Measurements from ENCODE around the gene ZAP70. TPM values are rescaled to one million over a fixed set of nuclear protein-coding genes. Genes with fewer than 3 reads are reported as not detected.

Gene ZAP70
- total and polyA plus RNA-seq, 2 of the 13 experiments (the other 11 are each of a cell fraction or from before 2014, with no cell fraction given): 0.51 to 4.0 TPM

- TF ChIP-seq, protein P1, sequence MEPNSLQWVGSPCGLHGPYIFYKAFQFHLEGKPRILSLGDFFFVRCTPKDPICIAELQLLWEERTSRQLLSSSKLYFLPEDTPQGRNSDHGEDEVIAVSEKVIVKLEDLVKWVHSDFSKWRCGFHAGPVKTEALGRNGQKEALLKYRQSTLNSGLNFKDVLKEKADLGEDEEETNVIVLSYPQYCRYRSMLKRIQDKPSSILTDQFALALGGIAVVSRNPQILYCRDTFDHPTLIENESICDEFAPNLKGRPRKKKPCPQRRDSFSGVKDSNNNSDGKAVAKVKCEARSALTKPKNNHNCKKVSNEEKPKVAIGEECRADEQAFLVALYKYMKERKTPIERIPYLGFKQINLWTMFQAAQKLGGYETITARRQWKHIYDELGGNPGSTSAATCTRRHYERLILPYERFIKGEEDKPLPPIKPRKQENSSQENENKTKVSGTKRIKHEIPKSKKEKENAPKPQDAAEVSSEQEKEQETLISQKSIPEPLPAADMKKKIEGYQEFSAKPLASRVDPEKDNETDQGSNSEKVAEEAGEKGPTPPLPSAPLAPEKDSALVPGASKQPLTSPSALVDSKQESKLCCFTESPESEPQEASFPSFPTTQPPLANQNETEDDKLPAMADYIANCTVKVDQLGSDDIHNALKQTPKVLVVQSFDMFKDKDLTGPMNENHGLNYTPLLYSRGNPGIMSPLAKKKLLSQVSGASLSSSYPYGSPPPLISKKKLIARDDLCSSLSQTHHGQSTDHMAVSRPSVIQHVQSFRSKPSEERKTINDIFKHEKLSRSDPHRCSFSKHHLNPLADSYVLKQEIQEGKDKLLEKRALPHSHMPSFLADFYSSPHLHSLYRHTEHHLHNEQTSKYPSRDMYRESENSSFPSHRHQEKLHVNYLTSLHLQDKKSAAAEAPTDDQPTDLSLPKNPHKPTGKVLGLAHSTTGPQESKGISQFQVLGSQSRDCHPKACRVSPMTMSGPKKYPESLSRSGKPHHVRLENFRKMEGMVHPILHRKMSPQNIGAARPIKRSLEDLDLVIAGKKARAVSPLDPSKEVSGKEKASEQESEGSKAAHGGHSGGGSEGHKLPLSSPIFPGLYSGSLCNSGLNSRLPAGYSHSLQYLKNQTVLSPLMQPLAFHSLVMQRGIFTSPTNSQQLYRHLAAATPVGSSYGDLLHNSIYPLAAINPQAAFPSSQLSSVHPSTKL (CRISPR knock-in tag; IDR thresholded peaks at IDR 0.05): peak; percentile 20; the same call in 1 of the 2 replicates
- TF ChIP-seq ZNF263 (CRISPR knock-in tag; IDR thresholded peaks at IDR 0.05) (0 out of 2 replicates have a peak, but pooled peaks have one; percentile 20), STAG1 (CRISPR knock-in tag; IDR thresholded peaks at IDR 0.05) (peak; percentile 99), BHLHE40 (IDR thresholded peaks at IDR 0.05; ENCODE audit: low read length) (no peak), KLF11 (CRISPR knock-in tag; IDR thresholded peaks at IDR 0.05) (0 out of 2 replicates have a peak, but pooled peaks have one; percentile 37), AGO1 (IDR thresholded peaks at IDR 0.05; ENCODE audit: low read depth, low read length, poor library complexity, severe bottlenecking) (no peak), MXD4 (CRISPR knock-in tag; IDR thresholded peaks at IDR 0.05) (0 out of 2 replicates have a peak, but pooled peaks have one; percentile 44), SMC3 (IDR thresholded peaks at IDR 0.05; ENCODE audit: low read length) (peak; percentile 100), HNRNPL (IDR thresholded peaks at IDR 0.05; ENCODE audit: low read depth, low read length) (no peak), TGIF2 (CRISPR knock-in tag; IDR thresholded peaks at IDR 0.05) (0 out of 2 replicates have a peak, but pooled peaks have one; percentile 31), SOX13 (IDR thresholded peaks at IDR 0.05) (no peak), SOX13 (CRISPR knock-in tag; conservative IDR thresholded peaks at IDR 0.05 in 1 of 2, IDR thresholded peaks at IDR 0.05 in 1 of 2) (0 out of 4 replicates have a peak, but pooled peaks of 1 of the 2 experiments have one; percentile 9), GABPA (IDR thresholded peaks at IDR 0.05; ENCODE audit: low read depth, low read length) (no peak), GABPA (CRISPR knock-in tag; IDR thresholded peaks at IDR 0.05; ENCODE audit: low read depth) (peak; percentile 25; the same call in 1 of the 2 replicates), MXI1 (IDR thresholded peaks at IDR 0.05; ENCODE audit: borderline replicate concordance, low read depth, low read length) (peak; percentile 48; the same call in 1 of the 3 replicates), RXRB (CRISPR knock-in tag; IDR thresholded peaks at IDR 0.05; ENCODE audit: borderline replicate concordance) (peak; percentile 41; the same call in 1 of the 2 replicates), MAX (IDR thresholded peaks at IDR 0.05) (peak; percentile 45; the same call in 1 of the 2 replicates), IRF2 (CRISPR knock-in tag; IDR thresholded peaks at IDR 0.05) (peak; percentile 43; the same call in 1 of the 2 replicates), ZBTB25 (CRISPR knock-in tag; IDR thresholded peaks at IDR 0.05) (0 out of 2 replicates have a peak, but pooled peaks have one; percentile 36)
- TF ChIP-seq, protein P2, sequence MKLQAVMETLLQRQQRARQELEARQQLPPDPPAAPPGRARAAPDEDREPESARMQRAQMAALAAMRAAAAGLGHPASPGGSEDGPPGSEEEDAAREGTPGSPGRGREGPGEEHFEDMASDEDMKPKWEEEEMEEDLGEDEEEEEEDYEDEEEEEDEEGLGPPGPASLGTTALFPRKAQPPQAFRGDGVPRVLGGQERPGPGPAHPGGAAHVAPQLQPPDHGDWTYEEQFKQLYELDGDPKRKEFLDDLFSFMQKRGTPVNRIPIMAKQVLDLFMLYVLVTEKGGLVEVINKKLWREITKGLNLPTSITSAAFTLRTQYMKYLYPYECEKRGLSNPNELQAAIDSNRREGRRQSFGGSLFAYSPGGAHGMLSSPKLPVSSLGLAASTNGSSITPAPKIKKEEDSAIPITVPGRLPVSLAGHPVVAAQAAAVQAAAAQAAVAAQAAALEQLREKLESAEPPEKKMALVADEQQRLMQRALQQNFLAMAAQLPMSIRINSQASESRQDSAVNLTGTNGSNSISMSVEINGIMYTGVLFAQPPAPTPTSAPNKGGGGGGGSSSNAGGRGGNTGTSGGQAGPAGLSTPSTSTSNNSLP (IDR thresholded peaks at IDR 0.05; ENCODE audit: low read depth, low read length): peak; percentile 65
- TF ChIP-seq, protein P3, sequence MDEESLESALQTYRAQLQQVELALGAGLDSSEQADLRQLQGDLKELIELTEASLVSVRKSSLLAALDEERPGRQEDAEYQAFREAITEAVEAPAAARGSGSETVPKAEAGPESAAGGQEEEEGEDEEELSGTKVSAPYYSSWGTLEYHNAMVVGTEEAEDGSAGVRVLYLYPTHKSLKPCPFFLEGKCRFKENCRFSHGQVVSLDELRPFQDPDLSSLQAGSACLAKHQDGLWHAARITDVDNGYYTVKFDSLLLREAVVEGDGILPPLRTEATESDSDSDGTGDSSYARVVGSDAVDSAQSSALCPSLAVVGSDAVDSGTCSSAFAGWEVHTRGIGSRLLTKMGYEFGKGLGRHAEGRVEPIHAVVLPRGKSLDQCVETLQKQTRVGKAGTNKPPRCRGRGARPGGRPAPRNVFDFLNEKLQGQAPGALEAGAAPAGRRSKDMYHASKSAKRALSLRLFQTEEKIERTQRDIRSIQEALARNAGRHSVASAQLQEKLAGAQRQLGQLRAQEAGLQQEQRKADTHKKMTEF (CRISPR knock-in tag; IDR thresholded peaks at IDR 0.05): peak; percentile 35; the same call in 1 of the 2 replicates
These were observed 15.8 kb upstream of the ZAP70 start (continued) for GRCh38 chr2:97697252-97698235.
